ENCODE results near the gene ZNF740. TPM values are rescaled to one million over a fixed set of nuclear protein-coding genes. Genes with fewer than 3 reads are reported as not detected.

Gene ZNF740
- total and polyA plus RNA-seq, 2 experiments from 2014 or later, result 4.6 to 13.2 TPM

DNA sequence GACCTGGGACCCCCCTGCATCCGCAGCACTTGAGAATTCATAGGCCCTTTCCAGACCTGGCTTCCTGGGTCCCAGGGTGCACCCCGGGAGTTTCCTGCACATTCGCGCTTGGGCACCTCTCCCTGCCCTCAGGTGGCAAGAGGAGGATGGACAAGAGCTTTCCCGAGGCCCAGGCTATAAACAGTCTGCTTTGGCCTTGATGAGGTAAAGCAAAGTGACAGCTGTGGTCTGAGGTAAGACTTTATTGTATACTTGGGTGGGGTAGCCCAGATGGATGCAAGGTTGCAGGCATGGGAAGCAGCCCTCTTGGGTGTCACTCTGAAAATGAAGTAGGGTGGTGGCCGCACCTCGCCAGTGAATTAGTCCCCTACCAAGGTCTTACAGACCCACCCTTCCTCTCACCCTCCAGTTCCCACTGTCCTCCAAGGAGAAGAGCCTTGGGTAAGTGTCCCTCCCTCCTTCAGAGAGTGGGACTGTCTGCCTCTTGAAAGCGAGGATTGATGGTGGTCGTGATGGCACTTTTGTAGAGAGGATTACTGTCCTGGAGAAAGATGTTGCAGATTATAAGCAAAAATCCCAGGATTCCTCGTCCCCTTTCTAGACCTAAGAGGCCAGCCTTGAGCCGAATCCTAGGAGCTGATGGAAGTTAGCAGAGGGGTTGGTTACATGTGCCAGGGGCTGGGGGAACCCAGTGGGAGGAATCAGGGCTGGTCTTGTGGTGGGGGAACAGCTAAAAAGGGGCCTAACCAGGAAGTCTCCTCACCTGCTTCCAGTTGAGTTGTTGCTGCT is 10.8 kb downstream of the ZNF740 start:
- Histone ChIP-seq H3K4me2 (no peak overlapping the region), H3K4me3 (no peak overlapping the region), H3K9me2 (replicated peaks; ENCODE audit: insufficient read depth) (no peaks in the 10 kb centered on the region), H3K9me3 (ENCODE audit: low read depth) (no peaks in the 10 kb centered on the region), H3K4me1 (ENCODE audit: insufficient read depth) (no peaks in the 10 kb centered on the region), H3K79me2 (no peaks in the 10 kb centered on the region), H4K20me1 (ENCODE audit: insufficient read depth, poor library complexity, severe bottlenecking) (no peaks in the 10 kb centered on the region), H2AFZ (no peak overlapping the region), H3K27me3 (no peaks in the 10 kb centered on the region), H3K27ac (no peak overlapping the region), H3K36me3 (replicated peaks; ENCODE audit: insufficient read depth, low read depth) (no peaks in the 10 kb centered on the region)
- no peak for DNase-seq (ENCODE audit: low spot score)
- TF ChIP-seq, protein P1, sequence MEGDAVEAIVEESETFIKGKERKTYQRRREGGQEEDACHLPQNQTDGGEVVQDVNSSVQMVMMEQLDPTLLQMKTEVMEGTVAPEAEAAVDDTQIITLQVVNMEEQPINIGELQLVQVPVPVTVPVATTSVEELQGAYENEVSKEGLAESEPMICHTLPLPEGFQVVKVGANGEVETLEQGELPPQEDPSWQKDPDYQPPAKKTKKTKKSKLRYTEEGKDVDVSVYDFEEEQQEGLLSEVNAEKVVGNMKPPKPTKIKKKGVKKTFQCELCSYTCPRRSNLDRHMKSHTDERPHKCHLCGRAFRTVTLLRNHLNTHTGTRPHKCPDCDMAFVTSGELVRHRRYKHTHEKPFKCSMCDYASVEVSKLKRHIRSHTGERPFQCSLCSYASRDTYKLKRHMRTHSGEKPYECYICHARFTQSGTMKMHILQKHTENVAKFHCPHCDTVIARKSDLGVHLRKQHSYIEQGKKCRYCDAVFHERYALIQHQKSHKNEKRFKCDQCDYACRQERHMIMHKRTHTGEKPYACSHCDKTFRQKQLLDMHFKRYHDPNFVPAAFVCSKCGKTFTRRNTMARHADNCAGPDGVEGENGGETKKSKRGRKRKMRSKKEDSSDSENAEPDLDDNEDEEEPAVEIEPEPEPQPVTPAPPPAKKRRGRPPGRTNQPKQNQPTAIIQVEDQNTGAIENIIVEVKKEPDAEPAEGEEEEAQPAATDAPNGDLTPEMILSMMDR (IDR thresholded peaks at IDR 0.05; ENCODE audit: poor library complexity), result no peak
- TF ChIP-seq EZH2phosphoT487 (IDR thresholded peaks at IDR 0.05; ENCODE audit: low read depth, severe bottlenecking, unreplicated experiment) (no peak), EZH2 (IDR thresholded peaks at IDR 0.05; ENCODE audit: borderline replicate concordance) (no peak)
- WGBS (ENCODE audit: low lambda C conversion rate, missing lambda C conversion rate), result 93% methylated on average over 11 of the region's 11 CpGs

DNA sequence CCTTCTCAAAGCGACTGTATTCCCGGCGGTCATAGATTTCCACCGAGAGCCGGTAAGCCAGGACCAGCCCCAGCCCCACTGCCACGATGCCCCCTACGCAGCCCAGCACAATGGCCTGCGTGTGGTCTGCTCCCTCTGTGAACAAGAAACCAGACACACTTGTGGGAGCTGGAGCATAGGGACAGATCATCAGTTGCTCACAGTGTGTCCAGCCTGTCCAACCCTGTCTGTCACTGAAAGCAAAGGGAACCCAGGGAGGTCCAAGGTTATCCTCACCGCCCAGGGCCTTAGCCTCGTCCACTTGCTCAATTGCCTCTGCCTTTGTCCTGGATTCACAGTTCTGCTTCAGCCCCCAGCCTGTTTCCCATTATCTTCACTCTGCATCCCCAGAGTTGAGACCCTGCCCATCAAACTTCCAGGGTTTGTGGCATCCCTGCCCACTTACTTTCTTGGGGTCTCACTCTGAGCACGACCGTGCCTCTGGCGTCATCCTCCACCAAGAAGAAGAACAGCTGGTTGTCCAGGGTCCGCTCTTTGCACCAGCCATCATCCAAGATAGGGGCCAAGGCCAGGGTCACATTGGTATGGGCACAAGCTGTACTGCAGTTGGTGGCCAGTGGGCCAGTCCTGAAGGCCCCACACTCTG is 11.5 kb downstream of the ZNF740 start:
- Histone ChIP-seq H3K9me3 (ENCODE audit: low read depth) (no peaks in the 10 kb centered on the region), H3K4me3 (no peak overlapping the region), H3K79me2 (no peaks in the 10 kb centered on the region), H2AFZ (no peak overlapping the region), H3K27ac (no peak overlapping the region), H3K27me3 (no peaks in the 10 kb centered on the region), H3K36me3 (replicated peaks; ENCODE audit: insufficient read depth, low read depth) (no peaks in the 10 kb centered on the region), H3K4me2 (no peak overlapping the region), H3K9me2 (replicated peaks; ENCODE audit: insufficient read depth) (no peaks in the 10 kb centered on the region), H4K20me1 (ENCODE audit: insufficient read depth, poor library complexity, severe bottlenecking) (no peaks in the 10 kb centered on the region), H3K4me1 (ENCODE audit: insufficient read depth) (no peaks in the 10 kb centered on the region)
- 98% methylated on average over 14 of the region's 14 CpGs for WGBS (ENCODE audit: low lambda C conversion rate, missing lambda C conversion rate)
- no peak for DNase-seq (ENCODE audit: low spot score)
- TF ChIP-seq EZH2 (IDR thresholded peaks at IDR 0.05; ENCODE audit: borderline replicate concordance), result no peak
- TF ChIP-seq, protein P1 (IDR thresholded peaks at IDR 0.05; ENCODE audit: poor library complexity), result no peak
- TF ChIP-seq EZH2phosphoT487 (IDR thresholded peaks at IDR 0.05; ENCODE audit: low read depth, severe bottlenecking, unreplicated experiment), result no peak

DNA sequence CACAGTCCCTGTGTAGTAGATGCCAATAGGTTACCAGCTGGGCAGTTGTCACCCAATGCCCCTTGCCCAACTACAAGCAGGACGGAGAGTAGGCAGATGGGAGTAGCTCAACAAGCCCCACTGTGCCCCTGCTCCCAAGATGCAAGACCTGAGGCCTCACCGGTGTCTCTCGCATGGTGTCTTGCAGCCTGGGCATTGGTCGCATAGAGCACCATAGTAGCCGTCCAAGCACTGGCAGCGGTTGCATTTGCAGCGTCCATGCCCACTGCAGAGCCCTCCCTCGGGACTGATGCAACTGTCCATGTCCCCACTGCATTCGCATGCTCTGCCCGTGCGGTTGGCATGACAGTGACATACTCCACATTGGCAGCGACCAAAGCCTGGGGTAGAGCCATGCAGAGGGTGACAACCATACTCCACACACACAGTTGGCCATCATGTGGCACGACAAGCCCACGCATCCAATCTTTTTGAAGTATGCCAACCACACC is 12.1 kb downstream of the ZNF740 start:
- DNase-seq (ENCODE audit: low spot score), result no peak
- Histone ChIP-seq H3K36me3 (replicated peaks; ENCODE audit: insufficient read depth, low read depth) (no peaks in the 10 kb centered on the region), H3K79me2 (no peaks in the 10 kb centered on the region), H3K27ac (no peak overlapping the region), H4K20me1 (ENCODE audit: insufficient read depth, poor library complexity, severe bottlenecking) (no peaks in the 10 kb centered on the region), H3K4me3 (no peak overlapping the region), H2AFZ (no peak overlapping the region), H3K4me1 (ENCODE audit: insufficient read depth) (peaks cover 3% of the 10 kb centered on the region), H3K9me3 (ENCODE audit: low read depth) (no peaks in the 10 kb centered on the region), H3K9me2 (replicated peaks; ENCODE audit: insufficient read depth) (no peaks in the 10 kb centered on the region), H3K27me3 (no peaks in the 10 kb centered on the region), H3K4me2 (no peak overlapping the region)
- TF ChIP-seq EZH2 (IDR thresholded peaks at IDR 0.05; ENCODE audit: borderline replicate concordance), result no peak
- TF ChIP-seq EZH2phosphoT487 (IDR thresholded peaks at IDR 0.05; ENCODE audit: low read depth, severe bottlenecking, unreplicated experiment), result no peak
- TF ChIP-seq, protein P1 (IDR thresholded peaks at IDR 0.05; ENCODE audit: poor library complexity), result no peak
- 97% methylated on average over 14 of the region's 14 CpGs for WGBS (ENCODE audit: low lambda C conversion rate, missing lambda C conversion rate)

All from hepatocyte (in vitro differentiated cells).